Retinal pigment epithelial cell (primary cell): ENCODE data around the gene PCBD1.

Experiments used
- DNase-seq: peaks from one replicate; pipeline ENCODE4 v3.0.0-alpha.2; 2010; ENCODE audit warnings: low read depth
- H3K4me3 ChIP-seq: 2 replicates; pipeline ENCODE4 v1.5.1; 2011; ENCODE audit warnings: mild to moderate bottlenecking, low read length, control low read depth, moderate library complexity
- CTCF ChIP-seq: conservative IDR thresholded peaks from 2 replicates; pipeline ENCODE4 v1.5.1; 2011; ENCODE audit warnings: low read depth, low read length, control low read depth, inconsistent platforms

Gene PCBD1

GRCh38 chr10:70887804-70888800, at the start of gene PCBD1:
Gene PCBD1, minus strand, starts transcription at chr10:70888565. Its CDS starts 32 bp downstream, at chr10:70888533.
- peak; percentile 40 for DNase-seq
- peak within 1 kb of the TSS; percentile 77 for H3K4me3 ChIP-seq
- TF ChIP-seq CTCF: no peak

- H3K4me3 ChIP-seq: no peak overlapping the region
- TF ChIP-seq CTCF: no peak
- no peak for DNase-seq
Observed at GRCh38 chr10:70937661-70938060, 49.3 kb upstream of the PCBD1 start.

GRCh38 chr10:70936111-70936510, 47.7 kb upstream of the PCBD1 start:
- no peak for TF ChIP-seq CTCF
- H3K4me3 ChIP-seq: no peak overlapping the region
- no peak for DNase-seq

GRCh38 chr10:70935631-70936030, 47.3 kb upstream of the PCBD1 start:
- DNase-seq: no peak

GRCh38 chr10:70935125-70935625, 46.8 kb upstream of the PCBD1 start:
- no peak overlapping the region for H3K4me3 ChIP-seq
- DNase-seq: no peak
- TF ChIP-seq CTCF: no peak

More at GRCh38 chr10:70935631-70936030, 47.3 kb upstream of the PCBD1 start:
- TF ChIP-seq CTCF: no peak
- H3K4me3 ChIP-seq: no peak overlapping the region

- H3K4me3 ChIP-seq: no peak overlapping the region
- TF ChIP-seq CTCF: no peak
- no peak for DNase-seq
Observed at GRCh38 chr10:70934701-70935100, 46.3 kb upstream of the PCBD1 start.
